Adrenal gland (tissue), 12 donors: ENCODE measurements around the gene HEATR9. TPM values are rescaled to one million over a fixed set of nuclear protein-coding genes. Genes with fewer than 3 reads are reported as not detected.

Experiments
- DNase-seq, 7 donors: peaks; one replicate each; pipeline ENCODE4 v3.0.0-alpha.2; 2019 to 2020
- H3K27ac ChIP-seq, 5 donors: fragments of 200-600 bp; sonication (generic) in 4 of 5; 1 replicate in 3 of 5; 2 replicates in 2 of 5; pipeline versions ENCODE4 v1.5.1 to v1.8.0; 2016 to 2020; ENCODE audit warnings: mild to moderate bottlenecking in 1 of 5
- H3K27me3 ChIP-seq: fragments of 200-600 bp; 2 replicates; pipeline ENCODE4 v1.8.0; 2021
- H3K36me3 ChIP-seq, 2 donors: fragments of 200-600 bp; replicated peaks in 1 of 2; 1 replicate in 1 of 2; 2 replicates in 1 of 2; pipeline versions ENCODE4 v1.5.1 to v1.8.0; 2018 to 2022
- H3K4me1 ChIP-seq, 2 donors: fragments of 200-600 bp; replicated peaks in 1 of 2; 1 replicate in 1 of 2; 2 replicates in 1 of 2; pipeline versions ENCODE4 v1.5.1 to v1.8.0; 2018 to 2021
- H3K4me3 ChIP-seq, 4 donors: fragments of 200-600 bp; sonication (generic) in 3 of 4; one replicate each; pipeline ENCODE4 v1.5.1; 2016 to 2018
- H3K9me3 ChIP-seq, 3 donors: fragments of 200-600 bp; sonication (generic) in 1 of 3; replicated peaks in 1 of 3; 1 replicate in 2 of 3; 2 replicates in 1 of 3; pipeline versions ENCODE4 v1.5.1 to v1.8.0; 2016 to 2021
- POLR2A ChIP-seq, 2 donors: fragments of 450-650 bp; IDR thresholded peaks; one replicate each; pipeline ENCODE4 v1.6.1; 2017; ENCODE audit warnings: antibody characterized with exemption in 2 of 2, mild to moderate bottlenecking in 2 of 2, moderate library complexity in 1 of 2
- WGBS, 4 donors: extraction: QIAGEN DNeasy Blood & Tissue Kit in 2 of 4; methylation state at CpG; one replicate each; pipeline versions ENCODE4 v1.1.5 to v1.1.7; 2013 to 2017; 5-methylcytosine and 5-hydroxymethylcytosine counted together
- intact Hi-C, 2 donors: fragments of 100-400 bp; cut with DNase I; formaldehyde crosslinking; loops; one replicate each; pipeline versions ENCODE4 v1.14.1 to v1.15.0; 2022 to 2023
- polyA plus RNA-seq, 3 donors: library from polyadenylated mRNA; stranded (reverse); fragments of 200-250 nt in 2 of 3; fragments of 350-450 nt in 1 of 3; fragmentation: Illumina TruSeq in 1 of 3; extraction: RNeasy Lipid Tissue Mini Kit (QIAGEN cat#74804) in 1 of 3; gene quantifications; one replicate each; pipeline ENCODE4 v1.2.3, GENCODE V29; 2013 to 2014
- total RNA-seq, 9 donors: library from RNA; depleted of rRNA in 4 of 9; stranded (reverse); fragments of >200 nt in 4 of 9; fragments of 120-200 nt in 1 of 9; fragmentation: NEBNext Ultra II Directional in 1 of 9; extraction: Animal tissue kit (Norgen Biotek cat#: 25700) in 1 of 9; gene quantifications; one replicate each; pipeline versions ENCODE4 v1.1.0 to v1.2.4, GENCODE V29; 2013 to 2023
- TF ChIP-seq, protein P1 (sequence below), 6 experiments: fragments of 450-650 bp in 4 of 6; fragments of 200-600 bp in 2 of 6; sonication (generic) in 1 of 6; IDR thresholded peaks; 1 replicate in 5 of 6; 2 replicates in 1 of 6; pipeline versions ENCODE4 v1.5.1 to v1.8.0; 2016 to 2021; ENCODE audit warnings: antibody characterized with exemption in 6 of 6, mild to moderate bottlenecking in 2 of 6, moderate library complexity in 1 of 6
- donor health status: healthy with polysubstance abuse.
- donor health status: Bipolar disorder and iron deficiency.
- donor health status: DM: yes; HTN: yes; CAD: no.
- donor health status: DM: no; HTN: no; CAD: no.
- donor health status: DM: no; HTN: no; CAD: no.
- donor health status: DM: yes; HTN: yes; CAD: no.

The HEATR9 gene
- total and polyA plus RNA-seq, 12 donors, result 0.03 to 0.32 (median 0.13) TPM; not detected in 9

DNA sequence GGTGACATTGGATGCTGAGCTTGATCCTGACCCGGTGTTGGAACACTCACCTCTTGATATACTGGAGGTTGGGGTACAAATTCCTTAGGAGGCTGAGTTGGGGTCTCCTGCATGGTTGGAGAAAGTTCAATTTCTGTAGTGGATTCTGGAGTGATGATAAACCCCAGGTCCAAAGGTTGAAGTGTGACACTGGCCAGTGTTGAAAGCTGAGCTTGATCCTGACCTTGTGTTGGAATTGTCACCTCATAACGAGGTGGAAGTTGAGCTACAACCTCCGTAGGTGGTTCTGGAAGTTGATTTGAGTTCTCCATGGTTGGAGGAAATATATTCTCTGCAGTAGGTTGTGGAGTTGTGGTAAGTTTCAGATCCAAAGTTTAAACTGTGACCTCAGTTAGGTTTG is 40.7 kb upstream of the HEATR9 start:
- Histone ChIP-seq H3K36me3 (no peaks in the 10 kb centered on the region), H3K27ac (no peak overlapping the region), H3K9me3 (no peaks in the 10 kb centered on the region), H3K27me3 (no peaks in the 10 kb centered on the region), H3K4me3 (no peak overlapping the region), H3K4me1 (no peaks in the 10 kb centered on the region)
- DNase-seq, result no peak
- intact Hi-C loops, result no loop called here
- WGBS, 4 donors, result 79 to 90% (median 86%) methylated on average over 3 of the region's 3 CpGs
- TF ChIP-seq, protein P1, sequence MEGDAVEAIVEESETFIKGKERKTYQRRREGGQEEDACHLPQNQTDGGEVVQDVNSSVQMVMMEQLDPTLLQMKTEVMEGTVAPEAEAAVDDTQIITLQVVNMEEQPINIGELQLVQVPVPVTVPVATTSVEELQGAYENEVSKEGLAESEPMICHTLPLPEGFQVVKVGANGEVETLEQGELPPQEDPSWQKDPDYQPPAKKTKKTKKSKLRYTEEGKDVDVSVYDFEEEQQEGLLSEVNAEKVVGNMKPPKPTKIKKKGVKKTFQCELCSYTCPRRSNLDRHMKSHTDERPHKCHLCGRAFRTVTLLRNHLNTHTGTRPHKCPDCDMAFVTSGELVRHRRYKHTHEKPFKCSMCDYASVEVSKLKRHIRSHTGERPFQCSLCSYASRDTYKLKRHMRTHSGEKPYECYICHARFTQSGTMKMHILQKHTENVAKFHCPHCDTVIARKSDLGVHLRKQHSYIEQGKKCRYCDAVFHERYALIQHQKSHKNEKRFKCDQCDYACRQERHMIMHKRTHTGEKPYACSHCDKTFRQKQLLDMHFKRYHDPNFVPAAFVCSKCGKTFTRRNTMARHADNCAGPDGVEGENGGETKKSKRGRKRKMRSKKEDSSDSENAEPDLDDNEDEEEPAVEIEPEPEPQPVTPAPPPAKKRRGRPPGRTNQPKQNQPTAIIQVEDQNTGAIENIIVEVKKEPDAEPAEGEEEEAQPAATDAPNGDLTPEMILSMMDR (IDR thresholded peaks at IDR 0.05), result no peak
- TF ChIP-seq POLR2A (IDR thresholded peaks at IDR 0.05), result no peak

DNA sequence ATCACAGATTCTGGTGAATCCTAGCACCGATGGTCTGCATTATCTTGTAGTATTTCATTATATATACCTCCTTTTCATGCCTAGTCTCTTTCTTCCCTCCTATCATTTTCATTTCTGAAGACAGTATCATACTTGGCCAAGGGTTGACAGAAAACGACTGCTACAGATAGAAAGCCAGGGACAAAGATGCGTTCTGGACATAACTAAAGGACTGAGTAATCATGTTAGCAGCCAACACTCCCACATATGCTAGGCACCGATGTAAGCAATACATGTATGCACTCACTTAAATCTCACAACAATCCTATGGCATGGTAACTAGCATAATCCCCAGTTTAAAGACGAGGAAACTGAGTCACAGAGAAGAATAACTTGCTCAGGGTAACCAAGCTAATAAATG is 39.0 kb upstream of the HEATR9 start:
- 58 to 72% (median 71%) methylated on average over 5 of the region's 5 CpGs for WGBS, 4 donors
- intact Hi-C loops, result no loop called here
- Histone ChIP-seq H3K36me3 (no peaks in the 10 kb centered on the region), H3K9me3 (no peaks in the 10 kb centered on the region), H3K4me1 (no peaks in the 10 kb centered on the region), H3K27me3 (no peaks in the 10 kb centered on the region), H3K4me3 (no peak overlapping the region), H3K27ac (no peak overlapping the region)
- DNase-seq, result no peak
- TF ChIP-seq, protein P1 (IDR thresholded peaks at IDR 0.05), result no peak
- no peak for TF ChIP-seq POLR2A (IDR thresholded peaks at IDR 0.05)

DNA sequence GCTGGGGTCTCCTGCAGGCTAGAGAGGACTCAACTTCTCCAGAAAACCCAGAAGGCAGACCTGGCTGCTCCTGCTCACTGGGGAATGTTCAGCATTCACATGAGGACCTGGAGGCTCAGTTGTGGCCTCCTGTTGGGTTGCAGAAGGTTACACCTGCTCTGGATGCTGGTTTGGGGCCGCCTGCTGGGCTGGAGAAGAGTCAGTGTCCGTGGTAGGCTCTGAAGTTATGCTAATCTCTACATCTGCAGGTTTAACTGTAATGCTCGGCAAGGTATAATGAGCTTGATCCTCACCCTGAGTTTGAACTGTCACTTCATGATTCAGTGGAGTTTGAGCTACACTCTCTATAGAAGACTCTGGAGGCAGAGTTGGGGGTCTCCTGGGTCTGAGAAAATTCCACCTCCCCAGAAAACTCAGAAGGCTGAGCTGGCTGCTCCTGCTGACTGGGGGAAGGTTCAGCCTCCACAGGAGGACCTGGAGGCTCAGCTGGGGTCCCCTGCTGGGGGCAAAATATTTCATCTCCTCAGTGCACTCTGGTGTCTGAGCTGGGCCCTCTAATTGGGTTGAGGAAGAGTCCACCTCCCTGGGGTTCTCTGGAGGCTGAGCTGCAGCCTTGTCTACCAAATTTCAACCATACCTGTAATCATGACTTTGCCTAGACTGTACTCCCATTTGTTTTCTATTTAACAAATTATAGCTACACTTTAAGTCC is 38.4 kb upstream of the HEATR9 start:
- H3K36me3 ChIP-seq, result no peaks in the 10 kb centered on the region
- WGBS, 4 donors, result 64 to 75% (median 70%) methylated on average over 2 to 3 of the region's 3 CpGs; no CpG with 5 or more reads in 1 of the 4 donors
- TF ChIP-seq POLR2A (IDR thresholded peaks at IDR 0.05), result no peak
- TF ChIP-seq, protein P1 (IDR thresholded peaks at IDR 0.05), result no peak
- H3K9me3 ChIP-seq, result no peaks in the 10 kb centered on the region
- intact Hi-C loops, result no loop called here
- H3K4me3 ChIP-seq, result no peak overlapping the region
- no peak for DNase-seq
- H3K27ac ChIP-seq, result no peak overlapping the region
- no peaks in the 10 kb centered on the region for H3K4me1 ChIP-seq
- H3K27me3 ChIP-seq, result no peaks in the 10 kb centered on the region

DNA sequence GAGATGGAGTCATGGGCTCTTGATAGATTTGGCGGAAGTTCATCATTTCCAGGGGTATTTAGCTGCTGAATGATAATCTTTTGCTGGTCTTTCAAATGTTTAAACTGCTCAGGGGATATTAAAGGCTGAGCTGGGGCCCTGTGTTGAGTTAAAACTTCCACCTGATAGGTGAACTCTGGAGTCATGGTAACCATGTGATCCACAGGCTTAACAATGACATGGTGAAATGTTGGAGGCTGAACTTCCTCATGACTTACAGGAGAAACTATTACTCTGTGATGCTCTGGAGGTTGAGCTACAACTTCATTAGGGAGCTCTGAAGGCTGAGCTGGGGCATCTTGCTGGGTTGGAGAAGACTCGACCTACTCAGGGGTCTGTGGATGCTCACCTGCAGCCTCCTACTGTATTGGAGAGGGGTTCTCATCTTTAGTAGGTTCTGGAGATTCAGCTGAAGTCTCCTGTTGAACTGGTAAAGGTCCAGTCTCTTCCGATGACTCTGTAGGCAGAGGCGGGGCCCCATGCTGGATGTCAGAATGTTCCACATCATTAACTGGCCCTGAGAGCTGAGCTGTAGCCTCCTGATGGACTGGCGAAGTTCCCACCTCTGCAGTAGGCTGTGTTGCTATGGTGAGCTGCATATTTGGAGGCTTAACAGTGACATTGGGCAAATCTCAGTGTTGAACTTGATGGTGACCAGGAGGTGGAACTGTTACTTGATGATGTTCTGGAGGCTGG is 37.7 kb upstream of the HEATR9 start:
- Histone ChIP-seq H3K9me3 (no peaks in the 10 kb centered on the region), H3K4me3 (no peak overlapping the region), H3K27ac (no peak overlapping the region), H3K27me3 (no peaks in the 10 kb centered on the region), H3K4me1 (no peaks in the 10 kb centered on the region), H3K36me3 (no peaks in the 10 kb centered on the region)
- TF ChIP-seq, protein P1 (IDR thresholded peaks at IDR 0.05), result no peak
- TF ChIP-seq POLR2A (IDR thresholded peaks at IDR 0.05), result no peak
- no peak for DNase-seq
- WGBS, 4 donors, result 85 to 93% (median 89%) methylated on average over 4 to 5 of the region's 5 CpGs
- intact Hi-C loops, result no loop called here
